Ishikawa (cell line): Measurements from ENCODE around the gene RETN.

Experiments
- CEBPB ChIP-seq: IDR thresholded peaks from 2 replicates; pipeline ENCODE4 v1.6.1; 2012
- CREB1 ChIP-seq: IDR thresholded peaks from 2 replicates; pipeline ENCODE4 v1.6.1; 2012; ENCODE audit warnings: low read depth
- EGR1 ChIP-seq: IDR thresholded peaks from 2 replicates; pipeline ENCODE4 v1.6.1; 2012
- EP300 ChIP-seq: IDR thresholded peaks from 2 replicates; pipeline ENCODE4 v1.6.1; 2012; ENCODE audit warnings: borderline replicate concordance
- FOXM1 ChIP-seq: IDR thresholded peaks from 2 replicates; pipeline ENCODE4 v1.6.1; 2012; ENCODE audit warnings: low read depth, borderline replicate concordance
- MAX ChIP-seq: IDR thresholded peaks from 2 replicates; pipeline ENCODE4 v1.6.1; 2012
- NFIC ChIP-seq: IDR thresholded peaks from 2 replicates; pipeline ENCODE4 v1.6.1; 2012
- RAD21 ChIP-seq: IDR thresholded peaks from 2 replicates; pipeline ENCODE4 v1.6.1; 2012; ENCODE audit warnings: low read depth
- TAF1 ChIP-seq: IDR thresholded peaks from 2 replicates; pipeline ENCODE4 v1.6.1; 2012; ENCODE audit warnings: low read depth, mild to moderate bottlenecking
- TCF12 ChIP-seq: IDR thresholded peaks from 2 replicates; pipeline ENCODE4 v1.6.1; 2012; ENCODE audit warnings: low read depth
- TEAD4 ChIP-seq: IDR thresholded peaks from 2 replicates; pipeline ENCODE4 v1.6.1; 2012
- YY1 ChIP-seq: IDR thresholded peaks from 2 replicates; pipeline ENCODE4 v1.6.1; 2012; ENCODE audit warnings: low read depth
- ZBTB7A ChIP-seq: IDR thresholded peaks from 2 replicates; pipeline ENCODE4 v1.6.1; 2012; ENCODE audit warnings: low read depth
- TF ChIP-seq, protein P1 (sequence below): IDR thresholded peaks from 2 replicates; pipeline ENCODE4 v1.6.1; 2012; ENCODE audit warnings: low read depth, mild to moderate bottlenecking

Gene RETN

GRCh38 chr19:7704280-7705060 is 35.6 kb downstream of the RETN start:
- TF ChIP-seq EGR1, result no peak
- TF ChIP-seq TCF12, result no peak

DNA sequence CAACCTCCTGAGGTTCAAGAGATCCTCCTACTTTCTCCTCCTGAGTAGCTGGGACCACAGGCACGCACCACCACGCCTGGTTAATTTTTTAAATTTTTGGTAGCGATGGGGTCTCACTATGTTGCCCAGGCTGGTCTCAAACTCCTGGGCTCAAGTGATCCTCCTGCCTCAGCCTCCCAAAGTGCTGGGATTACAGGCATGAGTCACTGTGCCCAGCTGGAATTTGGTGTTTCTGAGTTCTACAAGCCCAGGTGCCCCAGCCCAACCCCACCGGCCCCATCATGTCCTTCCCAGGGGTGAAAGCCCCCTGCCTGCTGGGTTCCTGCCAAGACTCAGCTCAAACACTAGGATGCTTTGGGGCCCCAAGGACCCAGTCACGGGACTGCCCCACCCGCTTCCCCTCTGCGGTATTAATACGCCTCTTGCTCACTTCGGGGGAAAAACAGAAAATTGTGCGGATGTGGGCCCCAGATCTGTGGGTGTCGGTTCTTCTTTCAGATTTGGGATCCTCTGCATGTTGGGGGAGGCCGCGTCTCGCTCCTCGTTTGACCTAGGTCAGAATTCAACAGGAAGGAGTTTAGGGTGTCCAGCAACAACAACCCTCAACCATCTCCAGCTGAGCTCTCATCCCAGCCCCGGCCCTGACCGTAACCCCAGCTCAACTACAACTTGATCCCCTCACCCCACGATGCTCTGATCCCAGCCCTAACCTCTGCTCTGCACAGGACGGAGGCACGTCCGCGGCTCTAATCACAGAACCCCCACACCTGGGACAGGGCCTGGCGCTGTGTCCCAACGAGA is 36.7 kb downstream of the RETN start:
- TF ChIP-seq CEBPB (no peak), MAX (no peak), TEAD4 (no peak), TCF12 (no peak), NFIC (no peak), YY1 (no peak), RAD21 (no peak)
- TF ChIP-seq, protein P1, sequence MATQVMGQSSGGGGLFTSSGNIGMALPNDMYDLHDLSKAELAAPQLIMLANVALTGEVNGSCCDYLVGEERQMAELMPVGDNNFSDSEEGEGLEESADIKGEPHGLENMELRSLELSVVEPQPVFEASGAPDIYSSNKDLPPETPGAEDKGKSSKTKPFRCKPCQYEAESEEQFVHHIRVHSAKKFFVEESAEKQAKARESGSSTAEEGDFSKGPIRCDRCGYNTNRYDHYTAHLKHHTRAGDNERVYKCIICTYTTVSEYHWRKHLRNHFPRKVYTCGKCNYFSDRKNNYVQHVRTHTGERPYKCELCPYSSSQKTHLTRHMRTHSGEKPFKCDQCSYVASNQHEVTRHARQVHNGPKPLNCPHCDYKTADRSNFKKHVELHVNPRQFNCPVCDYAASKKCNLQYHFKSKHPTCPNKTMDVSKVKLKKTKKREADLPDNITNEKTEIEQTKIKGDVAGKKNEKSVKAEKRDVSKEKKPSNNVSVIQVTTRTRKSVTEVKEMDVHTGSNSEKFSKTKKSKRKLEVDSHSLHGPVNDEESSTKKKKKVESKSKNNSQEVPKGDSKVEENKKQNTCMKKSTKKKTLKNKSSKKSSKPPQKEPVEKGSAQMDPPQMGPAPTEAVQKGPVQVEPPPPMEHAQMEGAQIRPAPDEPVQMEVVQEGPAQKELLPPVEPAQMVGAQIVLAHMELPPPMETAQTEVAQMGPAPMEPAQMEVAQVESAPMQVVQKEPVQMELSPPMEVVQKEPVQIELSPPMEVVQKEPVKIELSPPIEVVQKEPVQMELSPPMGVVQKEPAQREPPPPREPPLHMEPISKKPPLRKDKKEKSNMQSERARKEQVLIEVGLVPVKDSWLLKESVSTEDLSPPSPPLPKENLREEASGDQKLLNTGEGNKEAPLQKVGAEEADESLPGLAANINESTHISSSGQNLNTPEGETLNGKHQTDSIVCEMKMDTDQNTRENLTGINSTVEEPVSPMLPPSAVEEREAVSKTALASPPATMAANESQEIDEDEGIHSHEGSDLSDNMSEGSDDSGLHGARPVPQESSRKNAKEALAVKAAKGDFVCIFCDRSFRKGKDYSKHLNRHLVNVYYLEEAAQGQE, result no peak

GRCh38 chr19:7706188-7706954 is 37.5 kb downstream of the RETN start:
- TF ChIP-seq ZBTB7A, result no peak
- no peak for TF ChIP-seq NFIC
- TF ChIP-seq TAF1, result no peak
- TF ChIP-seq, protein P1, result no peak
- TF ChIP-seq CEBPB, result no peak
- no peak for TF ChIP-seq FOXM1
- no peak for TF ChIP-seq TEAD4
- no peak for TF ChIP-seq EGR1
- TF ChIP-seq YY1, result no peak
- no peak for TF ChIP-seq RAD21
- TF ChIP-seq EP300, result no peak
- no peak for TF ChIP-seq CREB1

DNA sequence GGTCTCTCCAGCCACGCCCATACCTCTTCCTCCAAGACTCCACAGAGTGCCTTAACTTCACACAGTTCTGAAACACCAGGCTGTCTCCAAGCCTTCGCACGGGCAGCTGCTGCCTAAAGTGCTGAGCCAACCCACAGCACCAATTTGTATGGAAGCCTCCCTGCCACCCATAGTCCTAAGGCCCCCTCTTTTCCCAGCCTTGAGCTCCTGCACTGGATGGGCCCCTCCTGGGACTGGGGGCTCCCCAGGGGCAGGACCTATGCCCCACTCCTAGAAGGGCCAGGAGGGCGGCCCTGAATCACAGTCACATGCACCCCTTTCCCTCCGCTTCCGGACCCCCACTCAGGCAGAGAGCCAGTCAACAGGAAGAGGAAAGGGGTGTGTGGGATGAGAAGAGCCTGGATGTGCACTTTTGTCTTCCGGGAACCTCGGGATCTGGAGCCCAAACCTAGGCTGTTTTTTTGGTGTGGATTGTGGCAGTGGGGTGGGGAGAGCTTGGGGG is 38.2 kb downstream of the RETN start:
- no peak for TF ChIP-seq YY1
- no peak for TF ChIP-seq MAX
- no peak for TF ChIP-seq TCF12
- no peak for TF ChIP-seq RAD21
- no peak for TF ChIP-seq EP300
- TF ChIP-seq NFIC, result no peak
- TF ChIP-seq TEAD4, result no peak
- TF ChIP-seq CEBPB, result no peak
- TF ChIP-seq TAF1, result no peak
- TF ChIP-seq ZBTB7A, result no peak
- TF ChIP-seq, protein P1, result no peak
- no peak for TF ChIP-seq EGR1
